ENCODE data around the gene ZBTB4. TPM values are rescaled to one million over a fixed set of nuclear protein-coding genes. Genes with fewer than 3 reads are reported as not detected.
A peak's percentile ranks its signal among the peaks of the same experiment; 100 is the strongest.

Gene ZBTB4
- total and polyA plus RNA-seq, 9 of the 15 experiments (the other 6 are each of a cell fraction or from before 2014, with no cell fraction given): 0.92 to 6.9 (median 3.3) TPM

DNA sequence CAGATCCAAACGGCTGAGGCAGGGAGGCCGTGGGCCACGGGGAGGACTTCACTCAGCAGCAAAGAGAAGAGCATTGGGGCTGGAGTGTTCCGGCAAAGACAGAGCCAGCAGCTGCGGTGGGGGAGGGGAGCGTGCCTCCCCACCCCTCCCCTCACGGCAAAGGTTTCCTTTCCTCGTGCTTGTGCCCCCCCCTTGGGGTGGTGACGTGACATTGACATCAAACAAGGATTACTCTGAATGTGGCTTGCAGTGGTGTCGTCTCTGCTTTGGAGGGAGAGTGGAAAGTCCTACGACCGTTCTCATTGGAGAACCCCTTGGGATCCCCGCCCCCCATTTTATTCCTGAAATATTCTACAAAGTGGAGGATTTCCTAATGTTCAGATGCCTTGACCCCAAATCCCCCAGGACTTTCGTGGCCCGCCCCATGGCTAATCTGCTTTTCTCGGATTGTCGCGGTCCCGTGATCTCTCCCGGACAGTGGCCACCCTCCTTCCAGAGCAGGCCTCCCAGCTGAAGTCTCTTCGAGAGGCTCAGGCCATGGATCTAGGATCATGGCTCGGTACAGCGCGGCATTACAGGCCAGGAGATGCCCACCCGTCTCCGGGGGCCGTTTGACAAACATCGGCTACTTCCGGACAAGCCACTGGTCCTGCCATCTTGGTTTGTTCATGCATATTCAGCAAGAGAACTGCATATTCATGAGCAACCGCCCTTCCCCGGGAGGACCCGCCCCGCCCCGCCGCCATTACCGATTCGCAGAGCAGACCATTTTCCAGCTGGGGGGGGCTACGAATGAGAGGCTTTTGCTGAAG is 4.0 kb upstream of the ZBTB4 start (continued):
- no peak for TF ChIP-seq ZBTB49 (CRISPR knock-in tag; IDR thresholded peaks at IDR 0.05; ENCODE audit: borderline replicate concordance)
- TF ChIP-seq, protein P1, sequence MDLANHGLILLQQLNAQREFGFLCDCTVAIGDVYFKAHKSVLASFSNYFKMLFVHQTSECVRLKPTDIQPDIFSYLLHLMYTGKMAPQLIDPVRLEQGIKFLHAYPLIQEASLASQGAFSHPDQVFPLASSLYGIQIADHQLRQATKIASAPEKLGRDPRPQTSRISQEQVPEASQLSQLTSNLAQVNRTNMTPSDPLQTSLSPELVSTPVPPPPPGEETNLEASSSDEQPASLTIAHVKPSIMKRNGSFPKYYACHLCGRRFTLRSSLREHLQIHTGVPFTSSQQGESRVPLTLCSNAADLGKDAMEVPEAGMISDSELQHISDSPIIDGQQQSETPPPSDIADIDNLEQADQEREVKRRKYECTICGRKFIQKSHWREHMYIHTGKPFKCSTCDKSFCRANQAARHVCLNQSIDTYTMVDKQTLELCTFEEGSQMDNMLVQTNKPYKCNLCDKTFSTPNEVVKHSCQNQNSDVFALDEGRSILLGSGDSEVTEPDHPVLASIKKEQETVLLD (IDR thresholded peaks at IDR 0.05): no peak
- TF ChIP-seq ZBTB1 (CRISPR knock-in tag; IDR thresholded peaks at IDR 0.05; ENCODE audit: borderline replicate concordance, low read depth): no peak
- TF ChIP-seq ASH1L (IDR thresholded peaks at IDR 0.05; ENCODE audit: borderline replicate concordance, low read depth, partially characterized antibody): no peak
- TF ChIP-seq ZNF707 (CRISPR knock-in tag; conservative IDR thresholded peaks at IDR 0.05): no peak
- no peak for TF ChIP-seq FOXA1 (IDR thresholded peaks at IDR 0.05; ENCODE audit: borderline replicate concordance)
- no peak for TF ChIP-seq ZNF398 (CRISPR knock-in tag; IDR thresholded peaks at IDR 0.05)
- peak in 1 of 2 experiments; percentile 26; a peak in 1 of 4 replicates for TF ChIP-seq TEAD1 (CRISPR knock-in tag; IDR thresholded peaks at IDR 0.05)
- TF ChIP-seq, protein P2, sequence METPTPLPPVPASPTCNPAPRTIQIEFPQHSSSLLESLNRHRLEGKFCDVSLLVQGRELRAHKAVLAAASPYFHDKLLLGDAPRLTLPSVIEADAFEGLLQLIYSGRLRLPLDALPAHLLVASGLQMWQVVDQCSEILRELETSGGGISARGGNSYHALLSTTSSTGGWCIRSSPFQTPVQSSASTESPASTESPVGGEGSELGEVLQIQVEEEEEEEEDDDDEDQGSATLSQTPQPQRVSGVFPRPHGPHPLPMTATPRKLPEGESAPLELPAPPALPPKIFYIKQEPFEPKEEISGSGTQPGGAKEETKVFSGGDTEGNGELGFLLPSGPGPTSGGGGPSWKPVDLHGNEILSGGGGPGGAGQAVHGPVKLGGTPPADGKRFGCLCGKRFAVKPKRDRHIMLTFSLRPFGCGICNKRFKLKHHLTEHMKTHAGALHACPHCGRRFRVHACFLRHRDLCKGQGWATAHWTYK (CRISPR knock-in tag; IDR thresholded peaks at IDR 0.05): 0 out of 2 replicates have a peak, but pooled peaks have one; percentile 40
